NCI-H1417 (cell line): ENCODE results near the gene ANXA4.

Experiments used
- DNase-seq, 3 experiments: peaks; one replicate each; lab custom pipeline; 2025; lab: John Stamatoyannopoulos, UW

ANXA4 gene

GRCh38 chr2:69846182-69847067, 104.5 kb downstream of the ANXA4 start:
- DNase-seq, result no peak

GRCh38 chr2:69847068-69847828, 105.3 kb downstream of the ANXA4 start:
- DNase-seq, result no peak

DNA sequence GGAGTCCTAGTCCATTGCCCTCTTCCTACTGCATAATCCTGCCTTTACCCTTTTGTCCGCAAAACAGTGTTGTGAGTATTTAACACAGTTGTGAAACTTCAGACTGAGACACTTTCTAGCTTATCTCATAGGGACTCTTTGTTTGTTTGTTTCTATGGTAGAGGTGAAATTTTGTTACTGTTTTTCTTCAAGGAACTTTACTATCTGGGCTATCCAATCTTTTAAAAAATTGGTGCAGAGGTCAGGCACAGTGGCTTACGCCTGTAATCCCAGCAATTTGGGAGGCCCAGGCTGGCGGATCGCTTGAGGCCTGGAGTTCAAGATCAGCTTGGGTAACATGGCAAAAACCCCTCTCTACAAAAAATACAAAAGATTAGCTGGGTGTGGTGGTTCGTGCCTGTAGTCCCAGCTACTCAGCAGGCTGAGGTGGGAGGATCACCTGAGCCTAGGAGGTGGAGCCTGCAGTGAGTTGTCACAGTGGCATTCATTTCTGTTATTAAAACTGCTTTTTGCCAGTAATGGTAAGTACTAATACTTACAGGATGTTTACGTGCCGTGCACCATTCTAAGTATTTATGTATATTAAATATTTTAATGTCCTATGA, 106.4 kb downstream of the ANXA4 start:
- DNase-seq, result no peak

GRCh38 chr2:69858261-69858660, 116.3 kb downstream of the ANXA4 start:
- DNase-seq, result no peak

- no peak for DNase-seq
These were observed 121.4 kb downstream of the ANXA4 start for GRCh38 chr2:69863298-69863697.
